DOHH2 (cell line): ENCODE data around the gene FAM124A.

Experiments used
- H3F3A ChIP-seq: fragments of 200-600 bp; sonication (generic), shearing (Covaris generic); 2 replicates; pipeline ENCODE4 v1.6.0; 2016; ENCODE audit warnings: antibody characterized with exemption, mild to moderate bottlenecking; ENCODE audit not compliant: control insufficient read depth, insufficient read depth
- H3K27ac ChIP-seq: fragments of 200-600 bp; sonication (generic); 2 replicates; pipeline ENCODE4 v1.5.1; 2014; ENCODE audit warnings: low read depth, mild to moderate bottlenecking, low read length, moderate library complexity
- H3K27me3 ChIP-seq: fragments of 200-600 bp; sonication (generic); 2 replicates; pipeline ENCODE4 v1.6.1; 2014; ENCODE audit warnings: mild to moderate bottlenecking, low read length, mixed read lengths; ENCODE audit not compliant: control insufficient read depth
- H3K36me3 ChIP-seq: fragments of 200-600 bp; sonication (generic); 2 replicates; pipeline ENCODE4 v1.6.1; 2014; ENCODE audit warnings: mild to moderate bottlenecking, low read length, moderate library complexity, mixed read lengths; ENCODE audit not compliant: control insufficient read depth
- H3K4me1 ChIP-seq: fragments of 200-600 bp; sonication (generic); 2 replicates; pipeline ENCODE4 v1.6.1; 2014; ENCODE audit warnings: mild to moderate bottlenecking, low read length, mixed read lengths; ENCODE audit not compliant: control insufficient read depth
- H3K4me2 ChIP-seq: fragments of 200-600 bp; sonication (generic); 2 replicates; pipeline ENCODE4 v1.6.0; 2014; ENCODE audit warnings: mild to moderate bottlenecking, low read length, moderate library complexity
- H3K4me3 ChIP-seq: fragments of 200-600 bp; sonication (generic); 2 replicates; pipeline ENCODE4 v1.5.1; 2014; ENCODE audit warnings: mild to moderate bottlenecking, low read length, mixed read lengths
- H3K79me2 ChIP-seq: fragments of 200-600 bp; sonication (generic); 2 replicates; pipeline ENCODE4 v1.6.1; 2014; ENCODE audit warnings: mild to moderate bottlenecking, low read length, mixed read lengths; ENCODE audit not compliant: control insufficient read depth
- H3K9me2 ChIP-seq: fragments of 200-600 bp; sonication (generic); replicated peaks from 2 replicates; pipeline ENCODE4 v1.6.1; 2014; ENCODE audit warnings: mild to moderate bottlenecking, low read length, mixed read lengths; ENCODE audit not compliant: control insufficient read depth
- H3K9me3 ChIP-seq: fragments of 200-600 bp; sonication (generic); 2 replicates; pipeline ENCODE4 v1.6.1; 2014; ENCODE audit warnings: antibody characterized with exemption, low read length, mixed read lengths; ENCODE audit not compliant: control insufficient read depth, insufficient read depth
- H4K20me1 ChIP-seq: fragments of 200-600 bp; sonication (generic); 2 replicates; pipeline ENCODE4 v1.6.0; 2014; ENCODE audit warnings: low read depth, mild to moderate bottlenecking, antibody characterized with exemption, low read length, moderate library complexity; ENCODE audit not compliant: control insufficient read depth, insufficient read depth
- CTCF ChIP-seq: fragments of 200-600 bp; sonication (generic); IDR thresholded peaks from one replicate; pipeline ENCODE4 v1.5.1; 2014; ENCODE audit warnings: antibody characterized with exemption, mild to moderate bottlenecking, low read depth, low read length; ENCODE audit not compliant: poor library complexity, severe bottlenecking
- EZH2phosphoT487 ChIP-seq: fragments of 200-600 bp; sonication (generic); IDR thresholded peaks from 2 replicates; pipeline ENCODE4 v1.6.1; 2017; ENCODE audit warnings: borderline replicate concordance, mild to moderate bottlenecking, antibody characterized with exemption, low read length, moderate library complexity, mixed read lengths

The FAM124A gene

GRCh38 chr13:51323824-51324511 lies 101.8 kb downstream of the FAM124A start:
- Histone ChIP-seq H3K4me1 (peaks cover 8% of the 10 kb centered on the region), H3K36me3 (no peaks in the 10 kb centered on the region), H3K9me3 (no peaks in the 10 kb centered on the region), H3K4me2 (no peak overlapping the region), H3F3A (no peaks in the 10 kb centered on the region), H3K4me3 (no peak overlapping the region), H3K27me3 (no peaks in the 10 kb centered on the region), H3K27ac (no peak overlapping the region), H4K20me1 (no peaks in the 10 kb centered on the region), H3K9me2 (no peaks in the 10 kb centered on the region), H3K79me2 (no peaks in the 10 kb centered on the region)
- TF ChIP-seq CTCF (no peak), EZH2phosphoT487 (no peak)

- Histone ChIP-seq H4K20me1 (no peaks in the 10 kb centered on the region), H3F3A (no peaks in the 10 kb centered on the region), H3K27me3 (no peaks in the 10 kb centered on the region), H3K4me1 (peaks cover 8% of the 10 kb centered on the region), H3K4me2 (no peak overlapping the region), H3K9me3 (no peaks in the 10 kb centered on the region), H3K4me3 (no peak overlapping the region), H3K27ac (no peak overlapping the region), H3K79me2 (no peaks in the 10 kb centered on the region), H3K36me3 (no peaks in the 10 kb centered on the region), H3K9me2 (no peaks in the 10 kb centered on the region)
- no peak for TF ChIP-seq CTCF
- TF ChIP-seq EZH2phosphoT487, result no peak
Observed at GRCh38 chr13:51324714-51325420, 102.7 kb downstream of the FAM124A start.

- no peak overlapping the region for H3K27ac ChIP-seq
Observed at GRCh38 chr13:51325837-51326236, 103.6 kb downstream of the FAM124A start.

More at GRCh38 chr13:51325837-51326236, 103.6 kb downstream of the FAM124A start:
- no peaks in the 10 kb centered on the region for H3K9me2 ChIP-seq
- H3F3A ChIP-seq, result no peaks in the 10 kb centered on the region
- TF ChIP-seq CTCF, result no peak
- TF ChIP-seq EZH2phosphoT487, result no peak
- no peak overlapping the region for H3K4me2 ChIP-seq
- H3K4me3 ChIP-seq, result no peak overlapping the region
- H4K20me1 ChIP-seq, result no peaks in the 10 kb centered on the region
- H3K27me3 ChIP-seq, result no peaks in the 10 kb centered on the region
- H3K36me3 ChIP-seq, result no peaks in the 10 kb centered on the region
- H3K9me3 ChIP-seq, result no peaks in the 10 kb centered on the region
- peaks cover 8% of the 10 kb centered on the region for H3K4me1 ChIP-seq
- H3K79me2 ChIP-seq, result no peaks in the 10 kb centered on the region
